Spleen (tissue), 11 donors: ENCODE results near the gene RPRD1B. TPM values are rescaled to one million over a fixed set of nuclear protein-coding genes. Genes with fewer than 3 reads are reported as not detected.
A peak's percentile ranks its signal among the peaks of the same experiment; 100 is the strongest.

Experiments
- DNase-seq: peaks from one replicate; pipeline ENCODE4 v3.0.0-alpha.2; 2020
- H3K27ac ChIP-seq, 8 donors: fragments of 200-600 bp; sonication (generic) in 7 of 8; 1 replicate in 4 of 8; 2 replicates in 4 of 8; pipeline versions ENCODE4 v1.5.0 to v1.8.0; 2016 to 2021; ENCODE audit warnings: inconsistent platforms in 4 of 8, mild to moderate bottlenecking in 4 of 8, moderate library complexity in 1 of 8
- H3K27me3 ChIP-seq, 7 donors: fragments of 200-600 bp; sonication (generic) in 6 of 7; replicated peaks in 1 of 7; 1 replicate in 4 of 7; 2 replicates in 3 of 7; pipeline versions ENCODE4 v1.5.0 to v1.8.0; 2016 to 2021; ENCODE audit warnings: inconsistent platforms in 3 of 7, mild to moderate bottlenecking in 1 of 7
- H3K36me3 ChIP-seq, 6 donors: fragments of 200-600 bp; sonication (generic) in 5 of 6; 1 replicate in 4 of 6; 2 replicates in 2 of 6; pipeline versions ENCODE4 v1.5.0 to v1.8.0; 2016 to 2021; ENCODE audit warnings: inconsistent platforms in 2 of 6
- H3K4me1 ChIP-seq, 6 donors: fragments of 200-600 bp; sonication (generic) in 5 of 6; 1 replicate in 3 of 6; 2 replicates in 3 of 6; pipeline versions ENCODE4 v1.5.0 to v1.8.0; 2016 to 2021; ENCODE audit warnings: inconsistent platforms in 3 of 6
- H3K4me3 ChIP-seq, 8 donors: fragments of 200-600 bp; sonication (generic) in 7 of 8; 1 replicate in 4 of 8; 2 replicates in 4 of 8; pipeline versions ENCODE4 v1.5.0 to v1.8.0; 2016 to 2021; ENCODE audit warnings: inconsistent platforms in 4 of 8, mild to moderate bottlenecking in 4 of 8, moderate library complexity in 2 of 8
- H3K9me3 ChIP-seq, 8 donors: fragments of 200-600 bp; sonication (generic) in 7 of 8; 1 replicate in 4 of 8; 2 replicates in 4 of 8; pipeline versions ENCODE4 v1.5.0 to v1.8.0; 2016 to 2021; ENCODE audit warnings: inconsistent platforms in 4 of 8
- POLR2A ChIP-seq, 3 donors: fragments of 450-650 bp; IDR thresholded peaks; one replicate each; pipeline ENCODE4 v1.5.1; 2017; ENCODE audit warnings: antibody characterized with exemption in 3 of 3, mild to moderate bottlenecking in 1 of 3
- POLR2AphosphoS5 ChIP-seq, 3 donors: sonication (generic); formaldehyde crosslinking; IDR thresholded peaks; one replicate each; pipeline ENCODE4 v1.5.1; 2017; ENCODE audit warnings: antibody characterized with exemption in 3 of 3
- WGBS, 5 donors: extraction: QIAGEN DNeasy Blood & Tissue Kit in 3 of 5; methylation state at CpG; one replicate each; pipeline versions ENCODE4 v1.1.5 to v1.1.7; 2013 to 2018; 5-methylcytosine and 5-hydroxymethylcytosine counted together
- intact Hi-C: fragments of 100-400 bp; cut with DNase I; formaldehyde crosslinking; loops from one replicate; pipeline ENCODE4 v1.15.0; 2023; ENCODE audit warnings: low total_unique reads
- polyA plus RNA-seq, 3 donors: library from polyadenylated mRNA; stranded (reverse); fragments of 200-250 nt; gene quantifications; one replicate each; pipeline ENCODE4 v1.2.1, GENCODE V29; 2013
- total RNA-seq, 7 donors: library from RNA; depleted of rRNA in 3 of 7; stranded (reverse); fragments of >200 nt in 3 of 7; fragmentation: NEBNext Ultra II Directional in 4 of 7; extraction: Animal tissue kit (Norgen Biotek cat#: 25700) in 4 of 7; gene quantifications; one replicate each; pipeline versions ENCODE4 v1.1.0 to v1.2.1, GENCODE V29; 2016 to 2021
- TF ChIP-seq, protein P1 (sequence below), 11 experiments: fragments of 200-600 bp in 7 of 11; fragments of 450-650 bp in 4 of 11; sonication (generic) in 4 of 11; IDR thresholded peaks in 8 of 11; conservative IDR thresholded peaks in 3 of 11; 1 replicate in 7 of 11; 2 replicates in 4 of 11; pipeline versions ENCODE4 v1.4.0 to v1.8.0; 2016 to 2021; ENCODE audit warnings: antibody characterized with exemption in 11 of 11, inconsistent platforms in 4 of 11, mild to moderate bottlenecking in 1 of 11
- donor health status: healthy with polysubstance abuse.
- donor health status: DM: no; HTN: no; CAD: no; lungs with moderate emphysema.
- donor health status: DM: no; HTN: no; CAD: no.
- donor health status: Bipolar disorder and iron deficiency.
- donor health status: healthy.
- donor health status: DM: no; HTN: no; CAD: no.
- donor health status: DM: yes; HTN: yes; CAD: no.

RPRD1B gene
- total and polyA plus RNA-seq, 10 donors: 7.1 to 42.0 (median 31.2) TPM

DNA sequence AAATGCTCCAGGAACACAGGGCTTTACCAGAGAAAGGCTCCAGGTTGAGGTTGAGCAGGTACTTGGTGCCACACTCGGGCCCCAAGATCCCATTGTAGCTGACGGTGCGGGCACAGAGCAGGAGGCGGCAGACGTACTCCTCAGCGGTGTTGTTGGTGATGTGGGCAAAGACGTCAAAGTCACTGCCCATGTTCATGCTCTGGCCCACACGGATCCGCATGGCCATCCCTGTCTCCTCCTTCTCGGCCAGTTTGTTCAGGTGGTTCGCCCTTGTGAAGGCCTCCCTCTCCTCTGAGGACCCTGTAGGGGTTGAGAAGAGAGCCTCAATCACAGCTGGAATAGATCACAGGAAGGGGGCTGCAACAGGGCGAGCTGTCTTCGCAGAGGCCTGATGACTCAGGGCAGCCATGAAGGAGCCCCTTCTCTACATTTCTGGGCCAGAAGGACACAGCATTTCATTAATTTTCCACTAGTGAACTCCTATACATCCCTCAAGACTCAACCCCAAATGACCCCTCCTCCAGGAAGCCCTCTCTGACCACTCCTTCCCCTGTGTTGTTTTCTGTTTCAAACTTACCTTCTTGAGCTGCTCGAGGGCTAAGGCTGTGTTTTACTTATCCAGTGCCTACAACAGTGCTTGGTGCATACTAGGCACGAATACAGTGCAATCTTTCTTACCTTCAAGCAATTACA is 104.7 kb downstream of the RPRD1B start:
- peaks cover 13 to 67% (median 39%) of the 10 kb centered on the region in 6 donors for H3K4me1 ChIP-seq
- H3K4me3 ChIP-seq: no peak overlapping the region
- TF ChIP-seq POLR2AphosphoS5 (IDR thresholded peaks at IDR 0.05): no peak
- no peak for TF ChIP-seq POLR2A (IDR thresholded peaks at IDR 0.05)
- TF ChIP-seq, protein P1, sequence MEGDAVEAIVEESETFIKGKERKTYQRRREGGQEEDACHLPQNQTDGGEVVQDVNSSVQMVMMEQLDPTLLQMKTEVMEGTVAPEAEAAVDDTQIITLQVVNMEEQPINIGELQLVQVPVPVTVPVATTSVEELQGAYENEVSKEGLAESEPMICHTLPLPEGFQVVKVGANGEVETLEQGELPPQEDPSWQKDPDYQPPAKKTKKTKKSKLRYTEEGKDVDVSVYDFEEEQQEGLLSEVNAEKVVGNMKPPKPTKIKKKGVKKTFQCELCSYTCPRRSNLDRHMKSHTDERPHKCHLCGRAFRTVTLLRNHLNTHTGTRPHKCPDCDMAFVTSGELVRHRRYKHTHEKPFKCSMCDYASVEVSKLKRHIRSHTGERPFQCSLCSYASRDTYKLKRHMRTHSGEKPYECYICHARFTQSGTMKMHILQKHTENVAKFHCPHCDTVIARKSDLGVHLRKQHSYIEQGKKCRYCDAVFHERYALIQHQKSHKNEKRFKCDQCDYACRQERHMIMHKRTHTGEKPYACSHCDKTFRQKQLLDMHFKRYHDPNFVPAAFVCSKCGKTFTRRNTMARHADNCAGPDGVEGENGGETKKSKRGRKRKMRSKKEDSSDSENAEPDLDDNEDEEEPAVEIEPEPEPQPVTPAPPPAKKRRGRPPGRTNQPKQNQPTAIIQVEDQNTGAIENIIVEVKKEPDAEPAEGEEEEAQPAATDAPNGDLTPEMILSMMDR (IDR thresholded peaks at IDR 0.05 in 8 of 11, conservative IDR thresholded peaks at IDR 0.05 in 3 of 11): no peak
- peak; percentile 62 for DNase-seq
- no peak overlapping the region for H3K27ac ChIP-seq
- intact Hi-C loops: no loop called here
- H3K27me3 ChIP-seq: no peaks in the 10 kb centered on the region
- whole genome bisulfite sequencing, 5 donors: 89 to 96% (median 93%) methylated on average over 14 to 15 of the region's 15 CpGs
- H3K9me3 ChIP-seq: no peaks in the 10 kb centered on the region
- peaks cover 0 to 49% (median 11%) of the 10 kb centered on the region in 6 donors for H3K36me3 ChIP-seq

DNA sequence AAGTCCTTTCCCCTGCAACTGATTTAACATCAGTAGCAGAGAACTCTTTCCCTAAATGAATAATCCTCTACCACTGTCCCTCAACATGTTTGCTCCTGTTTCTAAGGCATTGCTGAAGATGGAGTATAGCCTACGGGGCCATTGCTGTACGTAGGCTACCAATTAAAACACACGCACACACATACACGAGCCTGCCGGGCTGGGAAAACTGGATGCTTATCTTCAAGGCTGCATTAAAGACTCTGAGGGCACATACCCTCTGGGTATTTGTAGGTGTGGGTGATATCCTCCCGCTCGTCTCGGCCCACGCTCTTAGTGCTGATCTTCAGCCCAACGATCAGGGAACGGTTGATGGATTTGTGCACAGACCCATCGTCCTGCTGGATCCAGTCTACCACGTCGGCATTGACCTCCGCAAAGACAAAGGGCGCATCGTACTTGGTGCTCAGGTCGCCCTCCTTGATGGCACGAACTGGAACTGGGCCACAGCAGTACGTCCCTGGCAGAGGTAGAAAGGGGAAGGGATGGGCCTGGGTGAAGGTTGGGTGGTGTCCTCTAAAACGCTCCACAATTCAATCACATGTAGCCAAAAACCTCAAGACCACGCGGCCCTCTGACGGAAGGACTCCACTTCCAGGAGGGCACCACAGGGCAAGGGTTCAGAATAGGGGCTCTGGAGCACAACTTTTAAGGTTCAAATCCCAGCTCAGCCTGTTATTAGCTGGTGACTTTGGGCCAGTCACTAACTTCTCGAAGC is 105.8 kb downstream of the RPRD1B start:
- TF ChIP-seq, protein P1 (IDR thresholded peaks at IDR 0.05 in 8 of 11, conservative IDR thresholded peaks at IDR 0.05 in 3 of 11): no peak
- TF ChIP-seq POLR2AphosphoS5 (IDR thresholded peaks at IDR 0.05): peak in 1 of 3 donors; percentile 32
- no peak overlapping the region for H3K4me3 ChIP-seq
- peak overlapping the region in 6 of 8 donors; percentile 39 to 73 (median 64) for H3K27ac ChIP-seq
- intact Hi-C loops: no loop called here
- peaks cover 0 to 49% (median 11%) of the 10 kb centered on the region in 6 donors for H3K36me3 ChIP-seq
- DNase-seq: peak; percentile 57
- peaks cover 24 to 70% (median 45%) of the 10 kb centered on the region in 6 donors for H3K4me1 ChIP-seq
- WGBS, 5 donors: 61 to 81% (median 78%) methylated on average over 25 of the region's 25 CpGs
- H3K27me3 ChIP-seq: no peaks in the 10 kb centered on the region
- H3K9me3 ChIP-seq: no peaks in the 10 kb centered on the region

DNA sequence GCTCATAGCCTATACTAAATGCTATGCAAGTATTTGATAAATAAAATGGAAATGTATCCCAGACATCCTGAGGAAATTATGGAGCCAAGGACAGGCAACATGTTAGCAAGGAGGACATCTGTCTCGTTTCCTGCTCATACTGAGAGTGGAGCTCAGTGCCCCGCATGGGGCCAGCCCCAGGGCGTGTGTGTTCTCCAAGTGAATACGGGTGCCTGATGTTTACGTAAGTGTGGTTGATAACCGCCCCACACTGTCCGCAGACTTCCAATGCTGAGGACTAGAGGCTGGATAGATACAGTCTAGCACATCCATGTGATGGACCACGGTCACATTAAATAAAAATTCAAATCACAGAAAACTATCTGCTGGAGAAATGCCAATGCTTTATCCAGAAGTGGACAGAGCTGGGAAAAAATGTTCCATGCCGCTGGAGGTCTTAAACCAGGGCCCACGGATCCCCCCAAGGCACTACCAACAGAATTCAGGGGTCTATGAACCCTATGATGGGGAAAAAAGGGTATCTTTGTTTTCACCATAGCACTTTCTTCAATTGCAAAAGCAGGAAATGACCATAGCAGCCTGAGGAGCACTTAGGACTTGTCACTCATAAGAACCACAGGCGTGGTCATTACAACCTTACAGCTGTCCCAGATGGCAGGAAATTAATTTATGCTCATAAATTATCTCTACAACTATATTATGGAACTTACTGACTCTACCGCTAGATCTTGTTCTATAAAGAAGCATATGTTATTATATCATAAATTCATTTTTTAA is 106.6 kb downstream of the RPRD1B start:
- TF ChIP-seq POLR2AphosphoS5 (IDR thresholded peaks at IDR 0.05) (no peak), POLR2A (IDR thresholded peaks at IDR 0.05) (no peak)
- TF ChIP-seq, protein P1 (IDR thresholded peaks at IDR 0.05 in 8 of 11, conservative IDR thresholded peaks at IDR 0.05 in 3 of 11): no peak
- Histone ChIP-seq H3K9me3 (no peaks in the 10 kb centered on the region), H3K4me3 (no peak overlapping the region), H3K36me3 (peaks cover 0 to 49% (median 11%) of the 10 kb centered on the region in 6 donors), H3K4me1 (peaks cover 33 to 70% (median 46%) of the 10 kb centered on the region in 6 donors), H3K27me3 (no peaks in the 10 kb centered on the region), H3K27ac (peak overlapping the region in 7 of 8 donors; percentile 26 to 73 (median 61))
- intact Hi-C loops: no loop called here
- DNase-seq: peak; percentile 76
- 40 to 69% (median 54%) methylated on average over 12 of the region's 12 CpGs for WGBS, 5 donors
